Activated CD8-positive, alpha-beta memory T cell treated with anti-CD3 and anti-CD28 coated beads, Interleukin-2, amount 10 ng/mL, durations not matched to agents 7 days and 5 days (primary cell): ENCODE results near the gene GHRHR. TPM values are rescaled to one million over a fixed set of nuclear protein-coding genes. Genes with fewer than 3 reads are reported as not detected.
A peak's percentile ranks its signal among the peaks of the same experiment; 100 is the strongest.

Experiments
- ATAC-seq: fragments of 150-1000 bp; cut with Tn5 transposase; one replicate; pipeline ENCODE4 v1.10.0; 2021; ENCODE audit warnings: moderate library complexity
- CTCF ChIA-PET: fragments of 350-600 bp; sonication (Branson Sonifier 250); formaldehyde crosslinking; loops from one replicate; lab custom pipeline; 2021; ENCODE audit warnings: antibody characterized with exemption; lab: Charles Lee
- DNase-seq: peaks from one replicate; pipeline ENCODE4 v3.0.0-alpha.2; 2020
- H3K27ac Mint-ChIP-seq: one replicate; pipeline ENCODE4 v1.8.0; 2021; ENCODE audit warnings: mild to moderate bottlenecking, mixed read lengths
- H3K27me3 Mint-ChIP-seq: one replicate; pipeline ENCODE4 v1.8.0; 2021; ENCODE audit warnings: mixed read lengths
- H3K36me3 Mint-ChIP-seq: one replicate; pipeline ENCODE4 v1.8.0; 2021; ENCODE audit warnings: mild to moderate bottlenecking, mixed read lengths
- H3K4me1 Mint-ChIP-seq: one replicate; pipeline ENCODE4 v1.8.0; 2021; ENCODE audit warnings: mixed read lengths
- H3K4me3 Mint-ChIP-seq: one replicate; pipeline ENCODE4 v1.8.0; 2021; ENCODE audit warnings: mild to moderate bottlenecking, moderate library complexity, mixed read lengths
- H3K9me3 Mint-ChIP-seq: one replicate; pipeline ENCODE4 v1.8.0; 2022; ENCODE audit warnings: low read depth, mixed read lengths
- total RNA-seq, 2 experiments: library from RNA; stranded (reverse); gene quantifications; one replicate each; pipeline ENCODE4 v1.2.3, GENCODE V29; 2021

GHRHR gene
- total RNA-seq, result not detected

- H3K27me3 Mint-ChIP-seq, result peaks cover 10% of the 10 kb centered on the region
- CTCF ChIA-PET, result interaction anchor here (1.1 to 2.1 kb wide), 2 partner anchors 20 to 1249 kb away, joined by 3 to 6 read pairs; no protein-coding TSS in a partner anchor
- ATAC-seq (no peak), DNase-seq (no peak)
- H3K4me3 Mint-ChIP-seq, result no peak within 1 kb of the TSS
- no peaks in the 10 kb centered on the region for H3K36me3 Mint-ChIP-seq
- H3K4me1 Mint-ChIP-seq, result no peaks in the 10 kb centered on the region
- H3K9me3 Mint-ChIP-seq, result no peaks in the 10 kb centered on the region
- no peak within 1 kb of the TSS for H3K27ac Mint-ChIP-seq
Observed at GRCh38 chr7:30963842-30964241, at the start of gene GHRHR. GHRHR (plus strand) TSS chr7:30963953; CDS start chr7:30964069, 116 bp downstream.

DNA sequence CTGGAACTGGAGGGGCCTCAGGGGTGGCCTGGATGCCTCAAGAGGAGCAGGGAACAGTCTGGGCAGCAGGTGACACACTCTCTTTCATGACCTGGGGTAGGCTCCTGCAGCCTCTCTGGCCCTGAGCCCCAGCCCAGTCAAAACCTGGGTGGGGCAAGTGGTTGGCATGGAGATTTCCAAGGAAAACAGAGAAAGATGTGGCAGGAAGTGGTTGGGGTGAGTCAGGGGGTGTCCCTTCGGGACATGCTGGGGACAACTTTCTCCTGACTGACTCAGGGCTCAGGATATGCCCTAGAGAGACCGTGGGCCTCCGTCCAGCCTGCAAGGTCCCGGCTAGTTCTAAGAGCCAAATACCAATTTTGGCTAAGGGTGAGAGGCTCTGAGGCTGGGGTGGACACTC is 49.2 kb upstream of the GHRHR start:
- Mint-ChIP-seq H3K27ac (peak overlapping the region; percentile 32), H3K36me3 (no peaks in the 10 kb centered on the region), H3K4me1 (no peaks in the 10 kb centered on the region), H3K4me3 (no peak overlapping the region), H3K9me3 (no peaks in the 10 kb centered on the region), H3K27me3 (no peaks in the 10 kb centered on the region)
- DNase-seq (no peak), ATAC-seq (no peak)
- CTCF ChIA-PET, result no interaction called here

GRCh38 chr7:30915005-30915601 is 48.6 kb upstream of the GHRHR start:
- H3K27ac Mint-ChIP-seq, result no peak overlapping the region
- no peaks in the 10 kb centered on the region for H3K4me1 Mint-ChIP-seq
- DNase-seq (no peak), ATAC-seq (peak; percentile 16)
- no peaks in the 10 kb centered on the region for H3K27me3 Mint-ChIP-seq
- no peak overlapping the region for H3K4me3 Mint-ChIP-seq
- CTCF ChIA-PET, result no interaction called here
- H3K9me3 Mint-ChIP-seq, result no peaks in the 10 kb centered on the region
- no peaks in the 10 kb centered on the region for H3K36me3 Mint-ChIP-seq

GRCh38 chr7:30915751-30916150 is 48.0 kb upstream of the GHRHR start:
- Mint-ChIP-seq H3K4me3 (no peak overlapping the region), H3K4me1 (no peaks in the 10 kb centered on the region), H3K27ac (no peak overlapping the region), H3K27me3 (no peaks in the 10 kb centered on the region), H3K36me3 (no peaks in the 10 kb centered on the region), H3K9me3 (no peaks in the 10 kb centered on the region)
- CTCF ChIA-PET, result no interaction called here
- ATAC-seq, result no peak
- no peak for DNase-seq

- CTCF ChIA-PET, result no interaction called here
- H3K9me3 Mint-ChIP-seq, result no peaks in the 10 kb centered on the region
- no peaks in the 10 kb centered on the region for H3K27me3 Mint-ChIP-seq
- ATAC-seq (no peak), DNase-seq (no peak)
- no peaks in the 10 kb centered on the region for H3K4me1 Mint-ChIP-seq
- H3K4me3 Mint-ChIP-seq, result no peak overlapping the region
- no peaks in the 10 kb centered on the region for H3K36me3 Mint-ChIP-seq
- no peak overlapping the region for H3K27ac Mint-ChIP-seq
Observed at GRCh38 chr7:30916255-30916654, 47.5 kb upstream of the GHRHR start.

- Mint-ChIP-seq H3K36me3 (no peaks in the 10 kb centered on the region), H3K4me1 (no peaks in the 10 kb centered on the region), H3K27ac (no peak overlapping the region), H3K27me3 (no peaks in the 10 kb centered on the region), H3K9me3 (no peaks in the 10 kb centered on the region), H3K4me3 (no peak overlapping the region)
- CTCF ChIA-PET, result no interaction called here
- no peak for ATAC-seq
- no peak for DNase-seq
Observed at GRCh38 chr7:30916767-30917166, 47.0 kb upstream of the GHRHR start.

GRCh38 chr7:30917216-30917893 is 46.4 kb upstream of the GHRHR start:
- no peak overlapping the region for H3K4me3 Mint-ChIP-seq
- no peak overlapping the region for H3K27ac Mint-ChIP-seq
- H3K27me3 Mint-ChIP-seq, result no peaks in the 10 kb centered on the region
- ATAC-seq, result no peak
- no peak for DNase-seq
- CTCF ChIA-PET, result no interaction called here
- H3K9me3 Mint-ChIP-seq, result no peaks in the 10 kb centered on the region
- H3K36me3 Mint-ChIP-seq, result no peaks in the 10 kb centered on the region
- H3K4me1 Mint-ChIP-seq, result no peaks in the 10 kb centered on the region

GRCh38 chr7:30918676-30919075 is 45.1 kb upstream of the GHRHR start:
- Mint-ChIP-seq H3K36me3 (no peaks in the 10 kb centered on the region), H3K9me3 (no peaks in the 10 kb centered on the region), H3K4me1 (no peaks in the 10 kb centered on the region), H3K4me3 (no peak overlapping the region), H3K27me3 (no peaks in the 10 kb centered on the region), H3K27ac (no peak overlapping the region)
- no peak for DNase-seq
- CTCF ChIA-PET, result no interaction called here
- no peak for ATAC-seq

GRCh38 chr7:30920021-30920583 is 43.7 kb upstream of the GHRHR start:
- Mint-ChIP-seq H3K4me3 (no peak overlapping the region), H3K4me1 (no peaks in the 10 kb centered on the region), H3K36me3 (no peaks in the 10 kb centered on the region), H3K9me3 (no peaks in the 10 kb centered on the region), H3K27me3 (no peaks in the 10 kb centered on the region), H3K27ac (no peak overlapping the region)
- CTCF ChIA-PET, result no interaction called here
- no peak for ATAC-seq
- no peak for DNase-seq

- Mint-ChIP-seq H3K36me3 (no peaks in the 10 kb centered on the region), H3K27me3 (no peaks in the 10 kb centered on the region), H3K9me3 (no peaks in the 10 kb centered on the region), H3K4me1 (no peaks in the 10 kb centered on the region), H3K27ac (no peak overlapping the region), H3K4me3 (no peak overlapping the region)
- DNase-seq, result no peak
- no peak for ATAC-seq
- CTCF ChIA-PET, result no interaction called here
Observed at GRCh38 chr7:30920584-30921539, 42.9 kb upstream of the GHRHR start.

GRCh38 chr7:30921540-30922401 is 42.0 kb upstream of the GHRHR start:
- H3K36me3 Mint-ChIP-seq, result no peaks in the 10 kb centered on the region
- H3K4me1 Mint-ChIP-seq, result no peaks in the 10 kb centered on the region
- no peaks in the 10 kb centered on the region for H3K27me3 Mint-ChIP-seq
- CTCF ChIA-PET, result no interaction called here
- DNase-seq, result no peak
- no peak overlapping the region for H3K27ac Mint-ChIP-seq
- no peak overlapping the region for H3K4me3 Mint-ChIP-seq
- no peak for ATAC-seq
- H3K9me3 Mint-ChIP-seq, result no peaks in the 10 kb centered on the region

GRCh38 chr7:30922596-30922995 is 41.2 kb upstream of the GHRHR start:
- CTCF ChIA-PET, result interaction anchor here (1.4 kb wide), 1 partner anchor 16 kb away, joined by 5 read pairs; no protein-coding TSS in a partner anchor
- ATAC-seq, result no peak
- H3K9me3 Mint-ChIP-seq, result no peaks in the 10 kb centered on the region
- H3K4me1 Mint-ChIP-seq, result no peaks in the 10 kb centered on the region
- H3K4me3 Mint-ChIP-seq, result no peak overlapping the region
- no peaks in the 10 kb centered on the region for H3K36me3 Mint-ChIP-seq
- H3K27ac Mint-ChIP-seq, result no peak overlapping the region
- no peaks in the 10 kb centered on the region for H3K27me3 Mint-ChIP-seq
- no peak for DNase-seq
